Hematopoietic multipotent progenitor cell treated with erythropoietin and hydrocortisone succinate and interleukin-3 and kit ligand, for 17 days (in vitro differentiated cells): ENCODE measurements around the gene IGSF6.

Experiments
- DNase-seq: peaks from one replicate; pipeline ENCODE4 v3.0.0-alpha.2; 2015; ENCODE audit warnings: low spot score

IGSF6 gene

DNA sequence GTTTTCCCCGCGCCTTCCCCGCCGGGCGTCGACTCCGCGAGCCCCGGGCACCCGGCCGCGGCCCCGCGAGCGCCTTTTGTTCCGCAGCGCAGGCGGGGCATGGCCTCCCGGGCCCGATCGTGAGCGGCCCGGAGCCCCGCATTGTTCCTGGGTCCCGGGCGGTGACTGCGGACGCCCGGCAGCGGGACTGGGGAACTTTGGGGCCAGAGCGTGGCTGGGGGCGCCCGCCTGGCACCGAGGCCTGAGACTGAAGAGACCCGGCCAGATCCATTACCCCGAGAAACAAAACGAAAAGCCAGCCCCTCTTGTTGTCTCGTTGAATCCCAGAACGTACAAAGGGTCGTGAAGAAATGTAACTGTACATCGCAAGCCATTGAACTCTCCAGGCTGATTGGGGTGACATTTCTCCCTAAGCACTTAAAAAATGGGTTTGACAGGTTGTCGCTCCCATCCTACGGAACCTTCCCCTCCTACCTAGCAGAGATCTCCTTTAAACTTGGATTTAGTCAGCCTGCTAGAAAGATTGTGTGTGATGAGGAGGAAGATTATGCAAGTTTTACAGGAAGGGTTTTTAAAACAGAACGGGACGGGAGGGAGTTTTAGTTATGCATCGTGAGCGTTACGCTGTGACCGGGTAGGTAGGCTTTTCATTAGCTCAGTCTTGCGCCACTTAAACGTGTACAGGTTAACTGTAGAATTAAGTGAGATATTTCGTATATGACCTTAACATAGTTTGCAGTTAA lies 52.2 kb downstream of the IGSF6 start:
- DNase-seq = peak; percentile 67

DNA sequence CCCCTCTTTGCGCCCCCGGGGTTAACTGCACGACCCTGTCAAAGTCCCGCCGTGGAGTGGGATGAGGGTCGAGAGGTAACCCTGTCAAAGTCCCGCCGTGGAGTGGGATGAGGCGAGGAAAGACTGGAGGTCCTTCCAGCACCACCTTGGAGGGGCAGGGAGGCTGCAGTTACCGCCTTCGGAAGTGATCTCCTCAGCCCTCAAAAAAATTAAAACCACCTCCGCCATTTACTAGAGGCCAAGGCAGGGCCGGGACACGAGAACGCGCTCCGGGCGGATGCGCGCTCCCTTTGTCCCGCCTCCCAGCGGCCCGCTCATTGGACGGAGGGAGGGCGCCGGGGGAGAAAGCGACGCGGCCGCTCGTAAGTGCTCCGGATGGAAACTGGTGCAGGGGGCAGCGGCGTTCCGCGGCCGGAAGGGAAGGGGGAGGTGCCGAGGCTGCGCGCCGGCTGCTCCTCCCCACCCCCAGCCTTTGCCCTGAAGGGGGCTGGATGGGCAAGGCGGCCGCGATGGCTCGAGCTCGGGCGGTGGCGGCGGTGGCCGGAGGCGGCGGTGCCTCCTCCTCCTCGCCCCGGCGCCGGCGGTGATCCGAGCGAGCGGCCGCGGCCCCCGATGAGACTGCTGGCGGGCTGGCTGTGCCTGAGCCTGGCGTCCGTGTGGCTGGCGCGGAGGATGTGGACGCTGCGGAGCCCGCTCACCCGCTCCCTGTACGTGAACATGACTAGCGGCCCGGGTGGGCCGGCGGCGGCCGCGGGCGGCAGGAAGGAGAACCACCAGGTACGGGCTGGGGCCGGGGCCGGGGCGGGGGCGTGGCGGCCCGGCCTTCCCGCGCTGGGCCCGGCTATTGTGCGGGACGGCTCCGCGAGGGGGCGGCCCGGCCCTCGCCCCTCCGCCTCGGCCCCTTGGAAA lies 53.0 kb downstream of the IGSF6 start, which contains the start of gene METTL9:
Gene METTL9, plus strand, starts transcription at position 456 of the 909 bp plus-strand sequence. Its CDS starts 157 bp downstream, at position 613.
- peak; percentile 95 for DNase-seq

DNA sequence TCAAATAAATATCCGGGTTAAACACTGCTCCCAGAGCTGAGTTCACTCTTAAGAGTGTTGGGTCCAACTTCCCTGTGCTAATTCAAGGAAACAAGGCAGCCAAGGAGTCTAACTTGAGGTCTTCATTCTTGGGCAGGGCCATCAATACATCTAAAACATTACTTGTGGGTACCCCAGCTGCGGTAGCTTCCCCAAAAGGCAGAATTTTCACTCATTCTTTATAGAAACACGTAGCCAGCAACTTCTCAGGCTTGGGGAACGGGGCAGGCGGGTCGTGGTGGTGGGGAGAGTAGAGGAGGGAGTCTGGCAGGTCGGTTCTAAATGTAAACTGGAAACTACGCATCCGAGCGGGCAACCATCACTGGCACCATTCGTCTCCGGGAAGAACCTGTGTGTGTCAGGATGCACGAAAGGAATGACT lies 53.7 kb downstream of the IGSF6 start:
- no peak for DNase-seq

DNA sequence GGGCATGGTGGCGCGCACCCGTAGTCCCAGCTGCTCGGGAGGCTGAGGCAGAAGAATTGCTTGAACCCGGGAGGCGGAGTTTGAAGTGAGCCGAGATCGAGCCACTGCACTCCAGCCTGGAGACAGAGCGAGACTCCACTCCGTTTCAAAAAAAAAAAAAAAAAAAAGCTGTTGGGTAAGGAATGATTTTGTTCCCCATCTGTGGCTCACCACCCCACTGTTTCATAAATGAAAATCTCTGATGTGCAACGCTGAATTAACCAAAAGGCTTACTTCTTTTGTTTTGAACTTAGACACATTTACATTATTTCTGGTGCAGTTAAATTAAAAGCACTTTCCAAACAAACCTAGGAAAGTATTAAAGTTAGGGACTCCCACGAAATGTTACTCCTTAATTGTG lies 54.2 kb downstream of the IGSF6 start:
- DNase-seq = no peak

DNA sequence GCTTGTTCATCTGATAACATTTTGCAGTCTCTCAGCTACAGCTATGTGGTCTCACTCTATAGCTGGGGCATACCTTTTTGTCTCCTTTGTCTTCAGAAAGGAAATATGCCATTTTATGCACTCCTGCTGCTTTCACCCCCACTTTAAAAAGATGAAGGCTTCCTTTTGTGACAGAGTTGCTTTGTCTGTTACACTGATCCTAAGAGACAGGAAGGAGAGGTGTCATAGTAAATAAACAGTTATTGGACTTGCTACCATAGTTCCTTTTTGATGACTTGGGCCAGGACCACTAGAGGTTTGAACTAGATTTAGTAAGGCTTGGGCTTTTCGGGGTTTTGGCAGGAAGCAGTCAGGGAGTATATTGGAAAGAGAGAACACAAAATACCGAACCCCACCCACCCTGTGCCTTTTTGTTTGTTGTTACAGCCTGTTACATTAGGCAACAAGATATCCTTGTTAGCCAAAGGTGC lies 54.8 kb downstream of the IGSF6 start:
- no peak for DNase-seq

DNA sequence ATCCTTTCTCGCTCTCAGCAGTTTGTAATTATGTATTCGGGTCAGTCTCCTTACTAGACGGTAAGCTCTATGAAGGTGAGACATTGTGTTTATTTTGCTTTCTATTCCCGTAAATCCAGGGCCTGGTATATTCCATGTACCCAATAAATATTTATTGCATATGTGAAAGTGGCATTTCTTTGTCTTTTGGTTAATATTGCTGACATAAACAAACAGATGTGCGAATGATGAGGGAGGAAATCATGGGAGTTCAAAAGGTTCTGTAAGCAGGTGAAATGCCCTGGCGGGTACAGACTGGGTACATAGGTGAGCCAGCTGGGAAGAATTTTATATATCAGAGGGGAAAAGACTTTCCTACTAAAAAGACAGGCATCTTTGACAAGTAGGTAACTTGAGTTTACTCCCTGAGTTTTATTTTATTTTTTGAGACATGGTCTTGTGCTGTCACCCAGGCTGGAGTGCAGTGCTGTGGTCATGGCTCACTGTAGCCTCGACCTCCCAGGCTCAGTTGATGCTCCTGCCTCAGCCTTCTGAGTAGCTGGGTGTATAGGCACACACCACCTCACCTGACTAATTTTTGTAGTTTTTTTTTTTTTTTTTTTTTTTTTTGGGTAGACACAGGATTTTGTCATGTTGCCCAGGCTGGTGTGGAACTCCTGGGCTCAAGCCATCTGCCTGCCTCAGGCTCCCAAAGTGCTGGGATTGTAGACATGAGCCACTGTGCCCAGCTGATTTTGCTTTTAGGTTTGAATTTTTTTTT lies 58.7 kb downstream of the IGSF6 start:
- DNase-seq = no peak

DNA sequence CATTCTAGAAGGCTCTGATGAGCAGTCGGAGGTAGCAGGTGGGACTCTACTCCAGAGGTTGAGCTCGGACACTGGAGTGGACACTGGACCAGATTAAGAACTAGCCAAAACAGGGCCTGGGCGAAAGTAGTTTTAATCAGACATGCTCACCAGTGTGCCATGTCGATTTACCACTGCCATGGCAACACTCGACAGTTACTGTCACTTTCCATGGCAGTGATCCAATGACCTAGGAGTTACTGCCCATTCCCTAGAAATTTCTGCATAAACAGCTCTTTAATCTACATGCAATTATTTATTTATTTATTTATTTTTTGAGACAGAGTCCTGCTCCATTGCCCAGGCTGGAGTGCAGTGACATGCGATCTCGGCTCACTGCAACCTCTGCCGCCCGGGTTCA lies 60.2 kb downstream of the IGSF6 start:
- peak; percentile 73 for DNase-seq

DNA sequence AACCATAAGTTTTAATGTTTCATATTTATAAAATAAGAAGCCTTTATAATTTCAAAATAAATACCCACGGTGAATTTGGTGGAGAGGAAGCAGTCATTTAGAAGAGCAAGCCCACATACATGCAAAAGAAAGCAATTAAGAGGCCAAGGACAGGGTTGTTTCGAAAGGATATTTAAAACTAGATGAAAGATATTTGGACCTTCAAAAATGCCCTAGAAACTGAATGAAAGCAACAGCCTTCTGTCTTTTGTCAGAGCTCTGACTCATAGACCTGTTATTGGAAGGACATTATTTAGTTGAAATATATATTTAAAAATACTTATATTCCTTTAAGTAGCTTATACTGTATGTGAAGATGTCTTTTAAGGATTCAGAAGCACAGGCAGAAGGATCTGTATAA lies 61.6 kb downstream of the IGSF6 start:
- no peak for DNase-seq

DNA sequence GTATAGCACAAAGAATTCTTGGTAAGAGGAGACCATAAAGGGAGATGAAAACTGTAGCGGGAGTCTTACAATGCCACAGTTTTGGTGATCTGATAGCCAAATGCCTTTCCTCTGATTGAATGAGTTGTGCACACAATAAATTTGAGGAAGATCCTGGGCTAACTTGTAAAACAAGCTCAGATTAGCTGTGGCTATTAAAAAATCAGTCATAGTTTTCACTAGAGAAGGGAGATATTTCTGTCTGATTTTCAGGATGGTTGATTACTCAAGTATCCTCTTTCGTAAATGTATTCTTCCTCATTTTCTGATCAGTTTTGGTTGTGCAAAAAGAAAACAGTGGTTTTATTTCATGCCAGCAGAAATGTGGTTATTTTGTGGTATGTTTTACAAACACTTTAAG lies 62.1 kb downstream of the IGSF6 start:
- DNase-seq = no peak

DNA sequence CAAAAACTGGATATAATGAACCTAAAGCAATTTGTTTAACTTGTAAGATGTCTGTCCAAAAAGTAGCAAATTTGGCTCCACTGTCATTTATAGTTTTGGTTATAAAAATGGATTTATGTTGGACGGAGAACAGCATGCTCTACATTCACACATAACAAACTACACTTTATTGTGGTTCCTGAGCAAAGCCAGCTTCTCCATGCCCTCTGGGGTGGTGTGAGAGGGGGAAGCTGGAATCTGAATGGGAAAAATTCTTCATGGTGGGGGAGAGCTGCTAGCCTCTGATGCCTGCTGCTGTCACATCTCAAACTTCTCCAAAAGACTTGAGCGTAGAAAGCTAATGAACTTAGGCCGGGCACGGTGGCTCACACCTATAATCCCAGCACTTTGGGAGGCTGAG lies 62.9 kb downstream of the IGSF6 start:
- DNase-seq = no peak
